NOMO-1 (cell line): ENCODE measurements around the gene ELMO2.
"Not testable (repeated sequence)": the region's sequence is repeated elsewhere in the genome, so short reads cannot be mapped to it uniquely, and the experiment has no call there.

Experiments used
- DNase-seq, 2 experiments: peaks; one replicate each; lab custom pipeline; 2025; ENCODE audit not compliant: unreplicated experiment in 2 of 2; lab: John Stamatoyannopoulos, UW

The ELMO2 gene

DNA sequence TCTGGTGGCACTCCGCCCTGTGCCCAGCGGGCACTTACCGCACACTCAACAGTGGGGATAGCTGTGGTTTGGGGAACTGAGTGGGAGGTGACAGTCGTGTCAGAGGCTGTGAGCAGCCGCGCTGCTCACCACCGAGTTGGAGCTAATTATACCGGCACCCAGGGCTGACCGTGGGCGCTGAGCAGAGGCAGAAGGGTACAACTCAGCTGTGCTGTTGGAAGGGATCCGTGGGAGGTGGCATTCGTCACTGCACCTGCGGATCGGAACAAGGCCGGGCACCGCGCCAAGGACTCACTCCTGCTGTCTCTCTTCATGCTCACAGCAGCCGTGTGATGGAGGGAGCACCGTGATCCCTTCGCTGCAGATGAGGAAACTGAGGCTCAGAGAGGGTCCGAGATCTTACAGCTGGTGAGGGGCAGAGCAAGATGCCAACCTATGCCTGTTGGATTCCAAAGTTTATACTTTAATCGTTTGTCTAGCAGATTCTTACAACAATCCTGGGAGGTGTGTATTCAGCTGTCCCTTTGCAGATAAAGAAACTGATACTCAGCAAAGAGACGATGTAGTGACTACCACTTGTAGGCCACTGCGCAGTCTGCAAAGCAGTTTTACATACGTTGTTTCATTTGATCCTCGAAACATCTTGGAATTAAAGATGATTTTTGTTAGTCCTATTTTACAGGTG lies 713 bp upstream of the ELMO2 start:
- DNase-seq = peak; percentile 71 to 74

DNA sequence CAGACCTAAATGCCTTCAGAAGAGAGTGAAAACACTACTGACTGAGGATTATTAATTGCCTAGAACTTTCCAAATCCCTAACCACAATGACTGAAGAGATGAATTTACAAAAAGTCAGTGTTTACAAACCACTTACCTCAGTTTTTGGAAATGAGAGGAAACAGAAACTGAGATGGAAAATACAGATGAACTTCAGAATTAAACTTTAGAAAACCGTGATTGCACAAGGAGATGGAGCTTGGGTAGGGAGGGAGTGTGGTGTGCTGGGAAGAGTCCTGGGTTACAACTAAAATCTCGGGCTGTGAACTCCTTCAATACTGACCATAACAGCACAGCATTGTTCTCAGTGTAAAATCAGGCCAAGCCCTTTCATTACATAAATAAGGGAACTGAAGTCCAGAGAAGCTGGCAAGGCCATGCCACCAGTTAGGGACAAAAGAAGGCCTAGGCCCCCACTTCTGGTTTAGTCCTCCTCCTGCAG lies 4.0 kb downstream of the ELMO2 start:
- peak in 1 of 2 experiments; percentile 7 for DNase-seq

GRCh38 chr20:46401478-46401860 lies 4.9 kb downstream of the ELMO2 start:
- DNase-seq = no peak

DNA sequence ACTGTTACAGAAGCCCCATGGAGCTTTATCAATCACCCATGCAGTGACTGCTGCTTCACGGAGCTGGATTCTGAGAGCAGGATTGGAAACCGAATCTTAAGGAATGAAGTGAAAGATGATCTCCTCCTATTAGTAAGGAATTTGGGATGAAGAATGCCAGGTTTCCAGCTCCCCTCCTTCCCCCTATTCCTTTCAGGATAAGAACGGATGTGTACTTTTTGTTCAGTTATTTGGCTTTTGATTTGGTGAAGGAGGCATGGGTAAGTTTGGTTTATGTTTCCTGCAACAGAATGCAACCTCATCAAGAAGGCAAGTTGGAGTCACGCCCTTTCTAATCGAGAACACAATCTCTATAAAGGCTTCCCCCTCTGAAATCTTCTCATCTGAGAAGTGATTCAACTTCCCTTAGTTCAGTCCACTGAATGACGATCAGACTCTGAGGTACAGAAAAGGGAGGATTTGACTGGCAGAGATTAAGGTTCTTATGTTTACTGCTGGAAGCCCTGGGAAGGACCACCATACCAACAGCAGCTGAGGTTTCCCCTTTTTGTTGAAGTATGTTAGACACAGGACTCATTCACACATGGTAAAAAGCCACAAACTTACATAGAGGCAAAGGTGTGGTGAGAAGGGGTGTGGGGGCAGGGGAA lies 5.5 kb downstream of the ELMO2 start:
- DNase-seq = peak in 1 of 2 experiments; percentile 77

DNA sequence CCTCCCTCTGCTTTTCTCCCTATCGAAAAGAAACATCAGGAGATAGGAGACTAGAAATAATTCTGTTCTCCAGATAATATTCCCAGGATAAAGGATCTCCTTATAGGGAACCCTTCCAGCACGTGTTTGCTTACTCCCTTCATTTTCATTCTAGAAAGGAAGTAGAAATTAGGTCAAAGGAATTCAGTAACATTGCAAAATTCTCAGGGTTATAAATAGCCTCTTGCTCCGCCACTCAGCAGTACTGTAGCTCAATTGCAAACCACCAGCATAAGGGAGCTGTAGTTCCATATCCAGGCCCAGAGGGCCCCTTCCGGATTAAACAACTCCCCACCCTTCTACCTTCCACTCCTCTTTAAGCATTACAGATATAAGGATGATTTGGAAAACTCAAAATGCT lies 6.2 kb downstream of the ELMO2 start:
- DNase-seq = peak; percentile 70 to 85

- DNase-seq = peak in 1 of 2 experiments; percentile 62
Observed at GRCh38 chr20:46399401-46399800, 7.0 kb downstream of the ELMO2 start.

DNA sequence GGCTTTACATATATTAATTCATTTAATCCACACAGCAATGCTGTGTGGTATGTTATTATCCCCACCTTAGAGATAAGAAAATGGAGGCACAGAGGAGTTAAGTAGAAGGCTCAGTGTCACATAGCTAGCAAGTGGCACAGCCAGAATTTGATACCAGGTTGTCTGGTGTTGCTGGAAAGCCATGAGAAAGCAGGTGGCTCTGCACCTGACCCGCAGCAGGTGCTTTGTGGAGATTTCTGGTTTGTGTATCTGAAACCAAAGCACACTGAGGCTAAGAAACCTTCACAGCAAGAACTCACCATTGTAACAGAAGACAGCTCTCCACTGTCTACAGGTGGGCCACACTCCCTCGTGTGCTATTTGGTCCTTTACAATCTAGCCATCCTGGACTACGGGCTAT lies 7.5 kb downstream of the ELMO2 start:
- no peak for DNase-seq

DNA sequence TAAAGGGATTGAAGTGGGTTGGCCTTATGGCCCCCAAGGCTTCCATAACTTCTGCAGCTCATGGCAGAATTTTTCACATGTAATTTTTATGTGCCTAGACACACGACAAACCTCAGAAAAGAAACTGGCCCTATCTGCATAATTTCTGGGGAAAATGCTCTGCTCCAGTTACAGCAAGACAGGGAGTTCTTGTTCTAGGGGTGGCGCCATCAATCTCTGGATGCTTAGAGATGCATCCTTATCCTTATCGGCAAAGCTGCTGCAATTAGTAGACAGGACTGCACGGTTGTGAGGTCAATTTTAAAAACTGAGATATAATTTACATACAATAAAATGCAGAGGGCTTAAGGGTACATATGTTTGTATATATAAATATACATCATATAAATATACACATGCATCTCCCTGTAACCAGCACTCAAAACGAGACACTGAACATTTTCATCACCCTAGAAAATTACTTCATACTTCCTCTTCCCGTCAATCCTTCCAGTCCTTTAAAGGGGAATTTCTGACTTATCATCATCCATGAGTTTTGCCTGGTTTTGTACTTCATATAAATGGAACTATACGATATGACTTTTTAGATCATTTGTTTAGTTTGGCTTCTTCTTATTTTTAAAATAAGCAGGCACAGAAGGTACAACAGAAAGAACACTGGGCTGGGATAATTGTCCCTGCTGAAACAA lies 10.2 kb downstream of the ELMO2 start:
- no peak for DNase-seq

- no peak for DNase-seq
Observed at GRCh38 chr20:46394872-46395760, 11.3 kb downstream of the ELMO2 start.

- no peak for DNase-seq
Observed at GRCh38 chr20:46393967-46394366, 12.4 kb downstream of the ELMO2 start.

- DNase-seq = no peak
Observed at GRCh38 chr20:46388937-46389336, 17.5 kb downstream of the ELMO2 start.

DNA sequence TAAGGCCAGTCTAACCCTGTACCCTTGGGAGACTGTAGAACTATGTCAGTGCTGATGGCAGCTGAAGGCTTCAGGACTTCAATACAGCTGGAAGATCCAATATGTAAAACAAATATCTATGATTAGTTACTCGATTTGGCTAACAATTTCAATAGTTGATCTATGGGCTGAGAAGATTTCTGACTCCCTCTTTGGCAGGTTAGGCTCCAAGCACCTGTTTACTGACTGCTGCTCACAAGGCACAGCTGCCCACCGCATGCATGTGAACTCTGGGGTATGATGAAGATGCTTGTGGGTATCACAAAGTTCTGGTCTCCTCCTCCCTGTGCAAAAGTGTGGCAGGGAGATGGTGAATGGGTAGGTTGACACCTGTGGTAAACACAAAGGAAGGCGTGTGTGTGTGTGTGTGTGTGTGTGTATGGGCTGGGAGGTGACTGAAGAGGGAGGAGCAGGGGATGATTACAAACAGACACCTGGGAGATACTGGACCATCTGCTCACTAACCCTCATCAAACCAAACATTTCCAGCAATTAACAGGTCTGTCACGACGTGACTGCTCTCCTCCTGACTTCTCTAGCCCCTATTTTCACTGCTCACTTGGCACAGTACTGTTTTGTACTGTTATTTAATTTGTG lies 18.1 kb downstream of the ELMO2 start:
- no peak for DNase-seq

GRCh38 chr20:46387054-46387453 lies 19.4 kb downstream of the ELMO2 start:
- not testable (repeated sequence) for DNase-seq

- no peak for DNase-seq
Observed at GRCh38 chr20:46378412-46379009, 27.9 kb downstream of the ELMO2 start.

- DNase-seq = no peak
Observed at GRCh38 chr20:46377518-46377917, 28.9 kb downstream of the ELMO2 start.

- DNase-seq = no peak
Observed at GRCh38 chr20:46376196-46376785, 30.1 kb downstream of the ELMO2 start.

DNA sequence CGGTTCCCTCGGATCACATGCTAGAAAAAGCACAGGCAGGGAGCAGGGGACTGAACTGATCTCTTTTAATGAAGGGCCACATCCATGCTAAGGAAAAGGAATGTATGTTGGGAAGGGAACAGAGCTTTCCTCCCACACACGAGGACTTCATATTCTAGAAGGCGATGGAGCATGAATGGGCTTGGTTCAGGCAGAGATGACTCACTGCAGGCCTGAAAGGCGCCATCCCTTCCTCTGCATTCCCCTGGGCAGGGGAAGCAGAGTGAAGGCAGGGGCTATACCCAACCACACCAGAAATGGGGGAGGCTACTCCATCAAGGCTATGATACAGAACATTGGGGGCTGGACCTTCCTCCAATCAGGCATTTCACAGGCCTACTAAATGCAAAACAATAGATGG lies 30.6 kb downstream of the ELMO2 start:
- DNase-seq = no peak

GRCh38 chr20:46374383-46374782 lies 32.0 kb downstream of the ELMO2 start:
- DNase-seq = no peak

GRCh38 chr20:46371656-46372055 lies 34.8 kb downstream of the ELMO2 start:
- DNase-seq = no peak

DNA sequence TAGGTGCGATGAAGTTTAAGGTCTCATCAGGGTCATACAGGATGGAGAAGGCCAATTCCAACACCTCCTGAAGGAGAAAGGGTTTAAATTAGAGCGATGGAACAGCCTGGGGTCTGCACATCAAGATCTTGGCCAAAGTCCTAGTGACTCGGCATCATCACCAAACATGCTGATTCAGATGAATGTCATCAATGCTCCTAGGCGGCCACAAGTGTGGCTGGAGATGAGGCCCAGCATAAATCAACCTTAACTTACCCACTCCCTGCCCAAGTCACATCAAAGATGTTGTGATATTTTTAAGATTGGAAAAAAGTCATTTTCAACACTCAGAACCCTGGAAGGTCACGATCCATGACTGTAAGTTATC lies 37.5 kb downstream of the ELMO2 start:
- no peak for DNase-seq
